HepG2 (cell line): Measurements from ENCODE around the gene FBLIM1.

ENCODE experiments used
- ASH2L ChIP-seq: fragments of 300-600, 200-600 bp; sonication (generic); IDR thresholded peaks from 2 replicates; pipeline ENCODE4 v1.7.0; 2017; ENCODE audit warnings: low read depth, mild to moderate bottlenecking, moderate library complexity, mixed read lengths, low read length; ENCODE audit not compliant: insufficient read length
- SMARCC2 ChIP-seq: fragments of 450-650 bp; IDR thresholded peaks from 2 replicates; pipeline ENCODE4 v1.6.1; 2017; ENCODE audit warnings: antibody characterized with exemption, mild to moderate bottlenecking

- no peak for TF ChIP-seq ASH2L
- no peak for TF ChIP-seq SMARCC2
Measured at GRCh38 chr1:15736038-15736891, 22.3 kb upstream of the FBLIM1 start, which contains the start of gene SLC25A34.
